GM12875 (cell line): ENCODE results near the gene ZNF804B.

Experiments used
- H3K4me3 ChIP-seq: one replicate; pipeline ENCODE4 v1.5.1; 2011; ENCODE audit warnings: low read depth, low read length, control low read depth
- TF ChIP-seq, protein P1 (sequence below): IDR thresholded peaks from 2 replicates; pipeline ENCODE4 v1.5.1; 2011; ENCODE audit warnings: low read depth, mild to moderate bottlenecking, control low read depth, inconsistent platforms, low read length, moderate library complexity, borderline replicate concordance; ENCODE audit not compliant: insufficient read depth

ZNF804B gene

DNA sequence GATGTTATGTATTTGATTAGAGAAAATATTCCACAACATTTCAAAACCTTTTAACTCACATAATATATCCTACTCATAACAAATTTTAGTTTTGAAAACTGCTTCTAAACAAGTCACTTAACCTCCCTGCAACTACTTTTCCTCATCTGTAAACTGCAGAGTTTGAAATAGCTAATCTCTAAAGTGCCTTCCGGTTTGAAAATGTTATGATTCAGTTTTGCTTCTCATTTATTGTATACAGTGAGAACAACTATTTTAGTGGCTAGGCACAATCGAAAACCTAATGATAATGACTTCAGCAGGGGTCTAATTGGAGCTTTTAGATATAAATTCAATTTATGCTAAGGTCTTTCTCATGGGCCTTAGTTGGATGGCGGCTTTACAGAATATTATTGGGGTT is 66.7 kb downstream of the ZNF804B start:
- TF ChIP-seq, protein P1, sequence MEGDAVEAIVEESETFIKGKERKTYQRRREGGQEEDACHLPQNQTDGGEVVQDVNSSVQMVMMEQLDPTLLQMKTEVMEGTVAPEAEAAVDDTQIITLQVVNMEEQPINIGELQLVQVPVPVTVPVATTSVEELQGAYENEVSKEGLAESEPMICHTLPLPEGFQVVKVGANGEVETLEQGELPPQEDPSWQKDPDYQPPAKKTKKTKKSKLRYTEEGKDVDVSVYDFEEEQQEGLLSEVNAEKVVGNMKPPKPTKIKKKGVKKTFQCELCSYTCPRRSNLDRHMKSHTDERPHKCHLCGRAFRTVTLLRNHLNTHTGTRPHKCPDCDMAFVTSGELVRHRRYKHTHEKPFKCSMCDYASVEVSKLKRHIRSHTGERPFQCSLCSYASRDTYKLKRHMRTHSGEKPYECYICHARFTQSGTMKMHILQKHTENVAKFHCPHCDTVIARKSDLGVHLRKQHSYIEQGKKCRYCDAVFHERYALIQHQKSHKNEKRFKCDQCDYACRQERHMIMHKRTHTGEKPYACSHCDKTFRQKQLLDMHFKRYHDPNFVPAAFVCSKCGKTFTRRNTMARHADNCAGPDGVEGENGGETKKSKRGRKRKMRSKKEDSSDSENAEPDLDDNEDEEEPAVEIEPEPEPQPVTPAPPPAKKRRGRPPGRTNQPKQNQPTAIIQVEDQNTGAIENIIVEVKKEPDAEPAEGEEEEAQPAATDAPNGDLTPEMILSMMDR, result no peak

DNA sequence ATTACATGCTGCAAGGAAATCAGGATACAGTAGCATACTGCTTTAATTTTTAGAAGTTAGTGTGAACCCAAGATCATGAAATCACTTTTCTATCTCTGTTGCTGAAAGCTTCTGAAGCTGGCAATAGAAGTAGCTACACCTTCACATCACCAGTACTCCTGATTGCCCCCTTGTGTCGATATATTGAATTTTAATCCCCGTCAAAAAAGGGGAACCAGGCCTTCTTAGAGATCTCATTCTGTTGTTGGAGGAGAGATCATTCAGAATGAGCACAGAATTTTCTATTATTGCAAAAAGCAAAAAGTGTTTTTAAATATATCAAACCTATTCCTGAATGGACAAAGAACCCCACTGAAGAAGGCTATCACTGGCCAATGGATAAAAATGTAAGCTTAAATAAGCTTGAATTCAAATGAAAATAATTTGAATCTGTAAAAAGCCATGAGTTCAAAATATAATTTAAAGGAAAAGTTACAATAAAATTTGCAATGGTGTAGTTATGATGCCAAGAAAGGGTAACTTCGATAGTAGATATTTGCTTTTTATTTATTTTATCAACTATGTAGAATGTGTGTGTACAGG is 75.7 kb downstream of the ZNF804B start:
- TF ChIP-seq, protein P1, result peak; percentile 42; the same call in 1 of the 2 replicates

More for the DNA sequence above, 66.7 kb downstream of the ZNF804B start:
- H3K4me3 ChIP-seq, result no peak overlapping the region

DNA sequence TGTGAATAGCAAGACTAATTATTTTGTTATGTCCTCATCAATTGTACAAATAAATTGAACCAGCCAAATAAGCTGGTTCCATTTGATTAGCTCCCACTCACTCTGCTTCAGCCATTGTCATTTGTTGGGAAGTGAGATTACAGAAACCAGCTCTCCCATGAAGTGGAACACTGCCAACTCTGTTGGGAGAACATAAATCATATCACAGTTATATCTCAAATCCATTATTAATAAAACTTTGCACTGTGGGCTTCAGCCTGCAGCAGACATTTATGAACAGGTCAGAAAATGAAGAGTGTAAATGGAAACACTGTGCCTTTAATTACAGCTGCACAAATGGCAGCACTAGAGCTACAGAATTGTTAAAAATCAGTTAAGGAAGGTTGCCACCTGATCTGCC is 82.7 kb downstream of the ZNF804B start:
- TF ChIP-seq, protein P1, result no peak
- H3K4me3 ChIP-seq, result no peak overlapping the region

More for the DNA sequence above, 75.7 kb downstream of the ZNF804B start:
- no peak overlapping the region for H3K4me3 ChIP-seq

DNA sequence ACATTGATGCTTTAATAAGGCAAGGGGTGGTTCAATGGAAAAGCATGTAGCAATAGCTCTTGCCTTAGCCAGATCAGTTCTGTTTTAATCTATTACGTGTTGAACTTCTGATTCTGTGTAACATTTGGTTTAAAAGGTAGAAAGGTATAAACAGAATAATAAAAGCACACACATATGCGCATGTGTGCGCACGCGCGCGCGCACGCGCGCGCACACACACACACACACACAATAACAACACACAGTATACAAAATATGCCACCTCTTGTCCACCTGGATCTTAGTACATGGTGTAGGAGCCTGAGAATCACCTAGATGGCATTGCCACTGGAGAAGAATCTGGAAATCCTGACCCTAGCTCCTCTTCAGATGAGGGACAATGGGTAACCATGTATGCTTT is 85.6 kb downstream of the ZNF804B start:
- H3K4me3 ChIP-seq, result no peak overlapping the region
- TF ChIP-seq, protein P1, result no peak

DNA sequence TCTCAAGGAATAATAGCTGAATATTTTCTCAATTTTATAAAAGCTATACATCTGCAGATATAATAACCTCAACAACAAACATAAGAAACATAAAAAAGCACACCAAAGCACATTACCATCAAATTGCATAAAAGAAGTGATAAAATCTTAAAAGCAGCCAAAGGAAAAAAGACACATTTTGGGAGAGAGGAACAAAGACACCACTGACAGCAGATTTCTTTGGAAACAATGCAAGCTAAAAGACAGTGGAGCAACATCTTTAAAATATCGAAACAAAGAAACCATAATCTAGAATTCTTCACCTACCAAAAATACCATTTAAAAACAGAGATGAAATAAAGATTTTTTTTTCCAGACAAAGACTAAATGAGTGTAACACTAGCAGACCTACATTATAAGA is 91.7 kb downstream of the ZNF804B start:
- TF ChIP-seq, protein P1, result no peak
- no peak overlapping the region for H3K4me3 ChIP-seq

DNA sequence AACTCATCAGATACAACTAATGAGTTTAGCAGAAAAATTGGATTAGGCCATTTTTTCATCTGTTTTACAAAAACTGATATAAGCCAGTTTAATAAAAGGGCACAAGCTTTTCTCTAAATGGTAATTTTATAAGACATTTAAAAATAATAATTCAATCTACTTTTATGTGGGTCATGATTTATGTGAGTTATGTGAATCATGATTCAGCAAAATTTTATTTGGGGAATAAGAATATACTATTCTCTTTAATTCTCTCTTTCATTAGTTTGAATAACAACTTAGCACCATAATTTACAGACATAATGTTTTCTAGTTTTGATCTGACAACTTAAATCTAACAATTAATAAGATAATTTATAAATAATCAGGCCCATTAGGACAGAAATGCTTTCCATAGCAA is 99.8 kb downstream of the ZNF804B start:
- no peak overlapping the region for H3K4me3 ChIP-seq
- TF ChIP-seq, protein P1, result no peak

DNA sequence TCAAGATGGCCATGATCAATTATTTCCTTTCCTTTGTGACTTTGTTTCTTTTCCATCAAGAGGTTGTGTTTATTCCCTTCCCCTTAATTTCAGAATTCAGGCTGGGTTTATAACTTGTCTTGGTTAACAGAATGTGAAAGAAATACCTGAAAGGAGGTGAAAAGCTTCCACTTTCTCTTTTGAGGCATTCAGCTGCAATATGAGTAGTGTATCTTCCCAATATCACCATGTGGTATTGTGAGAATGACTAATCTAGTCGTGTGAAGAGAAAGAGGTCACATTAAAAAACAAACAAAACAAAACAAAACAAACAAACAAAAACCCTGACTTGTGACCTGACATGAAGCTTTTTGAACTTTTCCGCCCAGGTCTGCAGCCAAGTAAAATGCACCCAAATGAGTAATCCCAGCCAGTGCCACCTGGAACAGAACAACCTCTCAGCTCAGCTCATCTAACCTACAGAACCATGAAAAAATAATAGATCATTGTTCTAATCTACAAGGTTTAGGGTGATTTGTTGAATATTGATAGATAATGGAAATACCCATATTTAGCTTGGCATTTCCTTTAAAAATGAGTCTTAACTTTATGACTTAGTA is 106.9 kb downstream of the ZNF804B start:
- TF ChIP-seq, protein P1, result no peak

More for the DNA sequence above, 106.9 kb downstream of the ZNF804B start:
- H3K4me3 ChIP-seq, result no peak overlapping the region
